ENCODE measurements around the gene JUNB. TPM values are rescaled to one million over a fixed set of nuclear protein-coding genes. Genes with fewer than 3 reads are reported as not detected.
A peak's percentile ranks its signal among the peaks of the same experiment; 100 is the strongest.

Gene JUNB
- total and polyA plus RNA-seq, 2 of the 4 experiments (the other 2 are of a cell fraction), result 20.8 to 109 TPM

GRCh38 chr19:12789904-12790619 is 1.2 kb upstream of the JUNB start (continued):
- TF ChIP-seq BHLHE40 (IDR thresholded peaks at IDR 0.05; ENCODE audit: low read depth, low read length), result peak; percentile 94
- no peak for TF ChIP-seq MXI1 (IDR thresholded peaks at IDR 0.05; ENCODE audit: borderline replicate concordance, low read depth, low read length)

GRCh38 chr19:12790628-12791344 is 500 bp upstream of the JUNB start:
- H4K20me1 ChIP-seq (ENCODE audit: insufficient read depth, low read length), result peaks cover 20% of the 10 kb centered on the region
- H3K56ac ChIP-seq (ENCODE audit: extremely low read depth, insufficient read depth, low read length), result peak overlapping the region; percentile 89; the same call in 1 of the 2 replicates
- no peaks in the 10 kb centered on the region for H3K27me3 ChIP-seq (ENCODE audit: control insufficient read depth, insufficient read depth, low read length)
- H3K9me1 ChIP-seq (ENCODE audit: insufficient read depth, low read length), result no peaks in the 10 kb centered on the region; the same call in none of the 2 replicates
- intact Hi-C loops (cut with micrococcal nuclease) (loop anchor here (1.0 kb wide), 1 partner anchor 13 kb away; no protein-coding TSS in a partner anchor), in situ Hi-C loops (cut with MboI; ENCODE audit: low sequenced_read_pairs) (loop anchor here (25.0 kb wide), 1 partner anchor 1047 kb away; no protein-coding TSS in a partner anchor), dilution Hi-C loops (cut with HindIII; ENCODE audit: low sequenced_read_pairs, unreplicated experiment) (no loop called here)
- peak overlapping the region; percentile 87; the same call in 1 of the 3 replicates for H2BK15ac ChIP-seq (ENCODE audit: low read depth, low read length)
- H3K9ac ChIP-seq (ENCODE audit: low read depth, low read length), result peak overlapping the region; percentile 63
- no peaks in the 10 kb centered on the region for H3K36me3 ChIP-seq (ENCODE audit: control insufficient read depth, insufficient read depth, low read length)
- H2AFZ ChIP-seq (replicated peaks; ENCODE audit: low read length, poor library complexity), result peak overlapping the region; percentile 81
- H2BK20ac ChIP-seq (ENCODE audit: low read depth, low read length), result peak overlapping the region; percentile 63
- H4K8ac ChIP-seq (ENCODE audit: low read depth in 2 of 2, low read length in 2 of 2), result peak overlapping the region; percentile 45 to 92
- H3K18ac ChIP-seq (ENCODE audit: low read depth, low read length), result peak overlapping the region; percentile 6
- 13% methylated on average over 10 of the region's 22 CpGs; no CpG with 5 or more reads in 1 of the 2 experiments for WGBS, 2 experiments (ENCODE audit: extremely low coverage in 2 of 2, insufficient read length in 1 of 2)
- no TSS peak for BruUV-seq (replicated peaks)
- H3K4ac ChIP-seq (ENCODE audit: low read depth, low read length), result peak overlapping the region; percentile 97
- CTCF ChIA-PET, result interaction anchor here (2.8 to 3.0 kb wide), 2 partner anchors 13 to 25 kb away, joined by 11 to 14 read pairs; no protein-coding TSS in a partner anchor
- POLR2A ChIA-PET (ENCODE audit: unreplicated experiment), result interaction anchor here (1.4 to 2.4 kb wide), 3 partner anchors 8 to 13 kb away, joined by 3 to 11 read pairs (median 11); no protein-coding TSS in a partner anchor
- TF ChIP-seq, protein P1, sequence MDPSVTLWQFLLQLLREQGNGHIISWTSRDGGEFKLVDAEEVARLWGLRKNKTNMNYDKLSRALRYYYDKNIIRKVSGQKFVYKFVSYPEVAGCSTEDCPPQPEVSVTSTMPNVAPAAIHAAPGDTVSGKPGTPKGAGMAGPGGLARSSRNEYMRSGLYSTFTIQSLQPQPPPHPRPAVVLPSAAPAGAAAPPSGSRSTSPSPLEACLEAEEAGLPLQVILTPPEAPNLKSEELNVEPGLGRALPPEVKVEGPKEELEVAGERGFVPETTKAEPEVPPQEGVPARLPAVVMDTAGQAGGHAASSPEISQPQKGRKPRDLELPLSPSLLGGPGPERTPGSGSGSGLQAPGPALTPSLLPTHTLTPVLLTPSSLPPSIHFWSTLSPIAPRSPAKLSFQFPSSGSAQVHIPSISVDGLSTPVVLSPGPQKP (IDR thresholded peaks at IDR 0.05; ENCODE audit: borderline replicate concordance, low read depth, low read length), result no peak
- TF ChIP-seq CHD1 (IDR thresholded peaks at IDR 0.05; ENCODE audit: low read depth, low read length) (no peak), BHLHE40 (IDR thresholded peaks at IDR 0.05; ENCODE audit: low read depth, low read length) (peak; percentile 75; the same call in 1 of the 2 replicates), CTCF (conservative IDR thresholded peaks at IDR 0.05; ENCODE audit: low read depth, low read length) (no peak)
- peak overlapping the region; percentile 80 for H3K4me2 ChIP-seq (ENCODE audit: low read depth, low read length)
- H4K5ac ChIP-seq (ENCODE audit: low read depth, low read length), result peak overlapping the region; percentile 44
- peak overlapping the region; percentile 89 for H3K27ac ChIP-seq (ENCODE audit: insufficient read depth, low read length)
- DNase-seq, result no peak
- H3K4me1 ChIP-seq (ENCODE audit: control insufficient read depth, insufficient read depth, low read length), result peaks cover 22% of the 10 kb centered on the region
- H2AK9ac ChIP-seq (replicated peaks; ENCODE audit: low read depth, low read length, poor library complexity), result peak overlapping the region; percentile 95
- no peaks in the 10 kb centered on the region for H3K9me3 ChIP-seq (ENCODE audit: control insufficient read depth, insufficient read depth, low read length)
- H2BK120ac ChIP-seq (ENCODE audit: low read depth, low read length), result peak overlapping the region; percentile 67
- H3K79me1 ChIP-seq (ENCODE audit: low read depth in 1 of 2, low read length in 2 of 2), result peaks cover 0 to 39% of the 10 kb centered on the region in 2 experiments; a peak in 2 of 4 replicates
- peak overlapping the region; percentile 91 for H2BK5ac ChIP-seq (ENCODE audit: low read depth, low read length, poor library complexity, severe bottlenecking)
- peak overlapping the region; percentile 97 for H3K4me3 ChIP-seq (ENCODE audit: insufficient read depth, low read depth, low read length)
- peak overlapping the region; percentile 98 for H3K23ac ChIP-seq (ENCODE audit: low read depth, low read length)
- ATAC-seq (ENCODE audit: low read depth), result no peak
- H3K14ac ChIP-seq (replicated peaks; ENCODE audit: low read depth, low read length), result peak overlapping the region; percentile 72
- peak overlapping the region; percentile 91 for H4K91ac ChIP-seq (ENCODE audit: insufficient read depth, low read depth, low read length)
- peak overlapping the region; percentile 85 for H2AK5ac ChIP-seq (ENCODE audit: low read depth, low read length)

Measured in IMR-90 (cell line).